Esophagus muscularis mucosa (tissue), 4 donors: ENCODE measurements around the gene LRRN4.

Source experiments
- EP300 ChIP-seq: sonication (generic); formaldehyde crosslinking; IDR thresholded peaks from one replicate; pipeline ENCODE4 v1.6.1; 2017; ENCODE audit warnings: antibody characterized with exemption
- POLR2A ChIP-seq: fragments of 450-650 bp; IDR thresholded peaks from one replicate; pipeline ENCODE4 v1.6.1; 2017; ENCODE audit warnings: antibody characterized with exemption, moderate library complexity, mild to moderate bottlenecking, low read depth
- POLR2AphosphoS5 ChIP-seq, 2 donors: sonication (generic); formaldehyde crosslinking; IDR thresholded peaks; one replicate each; pipeline ENCODE4 v1.6.1; 2017; ENCODE audit warnings: antibody characterized with exemption in 2 of 2
- TF ChIP-seq, protein P1 (sequence below), 3 experiments: fragments of 200-600 bp in 2 of 3; fragments of 450-650 bp in 1 of 3; sonication (generic) in 2 of 3; IDR thresholded peaks; one replicate each; pipeline ENCODE4 v1.5.1; 2017 to 2019; ENCODE audit warnings: antibody characterized with exemption in 3 of 3, mild to moderate bottlenecking in 2 of 3, moderate library complexity in 1 of 3

GRCh38 chr20:6055981-6056569 is 2.2 kb upstream of the LRRN4 start:
- TF ChIP-seq, protein P1, sequence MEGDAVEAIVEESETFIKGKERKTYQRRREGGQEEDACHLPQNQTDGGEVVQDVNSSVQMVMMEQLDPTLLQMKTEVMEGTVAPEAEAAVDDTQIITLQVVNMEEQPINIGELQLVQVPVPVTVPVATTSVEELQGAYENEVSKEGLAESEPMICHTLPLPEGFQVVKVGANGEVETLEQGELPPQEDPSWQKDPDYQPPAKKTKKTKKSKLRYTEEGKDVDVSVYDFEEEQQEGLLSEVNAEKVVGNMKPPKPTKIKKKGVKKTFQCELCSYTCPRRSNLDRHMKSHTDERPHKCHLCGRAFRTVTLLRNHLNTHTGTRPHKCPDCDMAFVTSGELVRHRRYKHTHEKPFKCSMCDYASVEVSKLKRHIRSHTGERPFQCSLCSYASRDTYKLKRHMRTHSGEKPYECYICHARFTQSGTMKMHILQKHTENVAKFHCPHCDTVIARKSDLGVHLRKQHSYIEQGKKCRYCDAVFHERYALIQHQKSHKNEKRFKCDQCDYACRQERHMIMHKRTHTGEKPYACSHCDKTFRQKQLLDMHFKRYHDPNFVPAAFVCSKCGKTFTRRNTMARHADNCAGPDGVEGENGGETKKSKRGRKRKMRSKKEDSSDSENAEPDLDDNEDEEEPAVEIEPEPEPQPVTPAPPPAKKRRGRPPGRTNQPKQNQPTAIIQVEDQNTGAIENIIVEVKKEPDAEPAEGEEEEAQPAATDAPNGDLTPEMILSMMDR (IDR thresholded peaks at IDR 0.05): no peak
- TF ChIP-seq POLR2A: no peak
- TF ChIP-seq POLR2AphosphoS5 (IDR thresholded peaks at IDR 0.05): no peak
- no peak for TF ChIP-seq EP300
